Measurements from ENCODE around the gene SRGAP2C.
"Not testable (repeated sequence)": the region's sequence is repeated elsewhere in the genome, so short reads cannot be mapped to it uniquely, and the experiment has no call there.

The SRGAP2C gene

GRCh38 chr1:121433517-121433916 lies 248.7 kb downstream of the SRGAP2C start:
- not testable (repeated sequence) for DNase-seq

GRCh38 chr1:121438862-121439261 lies 254.1 kb downstream of the SRGAP2C start:
- DNase-seq = not testable (repeated sequence)

GRCh38 chr1:121440993-121441392 lies 256.2 kb downstream of the SRGAP2C start:
- DNase-seq = no peak

All from central memory CD4-positive, alpha-beta T cell (primary cell).